GM23338 (cell line): Measurements from ENCODE around the gene ME3. TPM values are rescaled to one million over a fixed set of nuclear protein-coding genes. Genes with fewer than 3 reads are reported as not detected.

Source experiments
- ATAC-seq: fragments of 200-7000 bp; cut with Tn5 transposase; 3 replicates; pipeline ENCODE4 v1.9.1; 2020
- DNase-seq: peaks from one replicate; pipeline ENCODE4 v3.0.0-alpha.2; 2015; ENCODE audit warnings: low spot score
- H2AFZ ChIP-seq: fragments of 200-600 bp; sonication (generic); 2 replicates; pipeline ENCODE4 v1.8.0; 2016; ENCODE audit warnings: antibody characterized with exemption, mild to moderate bottlenecking, moderate library complexity
- H3F3A ChIP-seq: fragments of 200-600 bp; sonication (generic); replicated peaks from 2 replicates; pipeline ENCODE4 v1.8.0; 2017; ENCODE audit warnings: antibody characterized with exemption, mixed run types, low read depth
- H3K27ac ChIP-seq: fragments of 200-600 bp; sonication (generic); 2 replicates; pipeline ENCODE4 v1.6.1; 2016; ENCODE audit warnings: low read depth
- H3K27me3 ChIP-seq: fragments of 200-600 bp; sonication (generic); 2 replicates; pipeline ENCODE4 v1.8.0; 2016; ENCODE audit warnings: mild to moderate bottlenecking, mixed run types, moderate library complexity; ENCODE audit not compliant: insufficient read depth
- H3K36me3 ChIP-seq: fragments of 200-600 bp; sonication (generic); 2 replicates; pipeline ENCODE4 v1.8.0; 2016; ENCODE audit warnings: mild to moderate bottlenecking; ENCODE audit not compliant: insufficient read depth
- H3K4me1 ChIP-seq: fragments of 200-600 bp; sonication (generic); 2 replicates; pipeline ENCODE4 v1.8.0; 2016; ENCODE audit warnings: mild to moderate bottlenecking, moderate library complexity; ENCODE audit not compliant: insufficient read depth
- H3K4me2 ChIP-seq: fragments of 200-600 bp; sonication (generic); 2 replicates; pipeline ENCODE4 v1.7.1; 2017; ENCODE audit warnings: mixed run types
- H3K4me3 ChIP-seq: fragments of 200-600 bp; sonication (generic); 2 replicates; pipeline ENCODE4 v1.6.1; 2016; ENCODE audit warnings: mixed run types
- H3K79me2 ChIP-seq: fragments of 200-600 bp; sonication (generic); replicated peaks from 2 replicates; pipeline ENCODE4 v1.8.0; 2017; ENCODE audit warnings: mild to moderate bottlenecking; ENCODE audit not compliant: insufficient read depth
- H3K9me2 ChIP-seq: fragments of 200-600 bp; sonication (generic); 2 replicates; pipeline ENCODE4 v1.8.0; 2017; ENCODE audit not compliant: insufficient read depth
- H4K20me1 ChIP-seq: fragments of 200-600 bp; sonication (generic); replicated peaks from 2 replicates; pipeline ENCODE4 v1.8.0; 2017; ENCODE audit warnings: mild to moderate bottlenecking; ENCODE audit not compliant: insufficient read depth
- H3K27ac Mint-ChIP-seq: 2 replicates; pipeline ENCODE4 v1.8.0; 2020; ENCODE audit warnings: inconsistent platforms, mild to moderate bottlenecking, moderate library complexity, mixed read lengths
- H3K27me3 Mint-ChIP-seq: 3 replicates; pipeline ENCODE4 v1.8.0; 2022; ENCODE audit warnings: low read depth, mild to moderate bottlenecking, moderate library complexity, mixed read lengths, inconsistent platforms; ENCODE audit not compliant: insufficient read depth, poor library complexity
- H3K36me3 Mint-ChIP-seq: 3 replicates; pipeline ENCODE4 v1.8.0; 2021; ENCODE audit warnings: low read depth, mild to moderate bottlenecking, inconsistent platforms, moderate library complexity, mixed read lengths
- H3K4me1 Mint-ChIP-seq: 3 replicates; pipeline ENCODE4 v1.8.0; 2020; ENCODE audit warnings: mild to moderate bottlenecking, inconsistent platforms, mixed read lengths
- H3K4me3 Mint-ChIP-seq: 3 replicates; pipeline ENCODE4 v1.8.0; 2021; ENCODE audit warnings: moderate library complexity, mild to moderate bottlenecking, inconsistent platforms, mixed read lengths
- H3K9me3 Mint-ChIP-seq: 3 replicates; pipeline ENCODE4 v1.8.0; 2020; ENCODE audit warnings: moderate library complexity, mild to moderate bottlenecking, inconsistent platforms, mixed read lengths
- CTCF ChIP-seq, 2 experiments: fragments of 200-600 bp in 1 of 2; sonication (generic) in 1 of 2; conservative IDR thresholded peaks; 2 replicates each; pipeline versions ENCODE4 v1.5.1 to v1.6.1; 2016 to 2017; ENCODE audit warnings: antibody characterized with exemption in 2 of 2, low read depth in 2 of 2, mild to moderate bottlenecking in 2 of 2, moderate library complexity in 1 of 2
- EZH2 ChIP-seq: fragments of 200-600 bp; sonication (generic); IDR thresholded peaks from one replicate; pipeline ENCODE4 v1.8.0; 2017; ENCODE audit warnings: antibody characterized with exemption, mild to moderate bottlenecking, low read depth; ENCODE audit not compliant: unreplicated experiment
- EZH2phosphoT487 ChIP-seq: fragments of 200-600 bp; sonication (generic); IDR thresholded peaks from one replicate; pipeline ENCODE4 v1.8.1; 2018; ENCODE audit warnings: antibody characterized with exemption; ENCODE audit not compliant: unreplicated experiment
- JUNB ChIP-seq: IDR thresholded peaks from one replicate; pipeline ENCODE4 v1.6.1; 2016; ENCODE audit warnings: antibody characterized with exemption; ENCODE audit not compliant: unreplicated experiment
- NANOG ChIP-seq: IDR thresholded peaks from 2 replicates; pipeline ENCODE4 v1.6.1; 2016; ENCODE audit warnings: antibody characterized with exemption, borderline replicate concordance
- ZNF114 ChIP-seq: fragments of 250-450 bp; sonication (Bioruptor Pico); IDR thresholded peaks from 2 replicates; pipeline ENCODE4 v1.5.0; 2020; ENCODE audit warnings: mild to moderate bottlenecking, moderate library complexity
- polyA plus RNA-seq: library from polyadenylated mRNA; unstranded; fragments of >200 nt; fragmentation: Nextera tagmentation; extraction: Ambion mirVana; gene quantifications from 2 replicates; pipeline ENCODE4 v1.2.1, GENCODE V29; 2016
- total RNA-seq: library from RNA; depleted of rRNA; stranded (reverse); fragments of >200 nt; shearing (Covaris generic); gene quantifications from 2 replicates; pipeline ENCODE4 v1.2.3, GENCODE V29; 2014
- TF ChIP-seq, protein P1 (sequence below): IDR thresholded peaks from 2 replicates; pipeline ENCODE4 v1.6.1; 2016; ENCODE audit warnings: antibody characterized with exemption

ME3 gene
- total and polyA plus RNA-seq, 2 experiments from 2014 or later, result 1.3 to 4.0 TPM

DNA sequence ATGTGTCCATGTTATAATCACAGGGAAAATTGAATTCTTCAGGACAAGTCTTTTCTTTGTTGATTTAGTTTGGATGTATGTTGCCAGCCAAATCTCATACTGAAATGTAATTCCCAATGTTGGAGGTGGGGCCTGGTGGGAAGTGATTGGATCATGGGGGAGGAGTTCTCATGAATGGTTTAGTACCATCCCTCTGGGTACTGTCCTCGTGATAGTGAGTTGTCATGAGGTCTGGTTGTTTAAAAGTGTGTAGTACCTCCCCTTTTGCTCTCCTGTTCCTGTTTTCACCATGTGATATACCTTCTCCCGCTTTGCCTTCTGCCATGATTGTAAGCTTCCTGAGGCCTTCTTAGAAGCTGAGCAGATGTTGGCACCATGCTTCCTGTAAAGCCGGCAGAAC, 197.4 kb downstream of the ME3 start:
- Histone ChIP-seq H3K9me2 (peaks cover 8% of the 10 kb centered on the region), H3K27me3 (no peaks in the 10 kb centered on the region), H4K20me1 (no peaks in the 10 kb centered on the region), H3K4me3 (no peak overlapping the region), H3K27ac (no peak overlapping the region), H3F3A (no peaks in the 10 kb centered on the region), H3K36me3 (no peaks in the 10 kb centered on the region), H2AFZ (no peak overlapping the region), H3K79me2 (no peaks in the 10 kb centered on the region), H3K4me1 (0 out of 2 replicates have a peak, but pooled peaks cover 9% of the 10 kb centered on the region), H3K4me2 (no peak overlapping the region)
- H3K27ac Mint-ChIP-seq, result no peak overlapping the region
- H3K9me3 Mint-ChIP-seq, result no peaks in the 10 kb centered on the region
- DNase-seq, result no peak
- TF ChIP-seq CTCF (conservative IDR thresholded peaks at IDR 0.05; ENCODE audit: low read depth in 2 of 2), result no peak
- TF ChIP-seq JUNB, result no peak
- TF ChIP-seq NANOG, result no peak
- no peak for TF ChIP-seq EZH2phosphoT487
- H3K36me3 Mint-ChIP-seq, result no peaks in the 10 kb centered on the region
- no peak for ATAC-seq
- H3K27me3 Mint-ChIP-seq, result peaks cover 4% of the 10 kb centered on the region
- no peak overlapping the region for H3K4me3 Mint-ChIP-seq
- H3K4me1 Mint-ChIP-seq, result peaks cover 11% of the 10 kb centered on the region; the same call in 2 of the 3 replicates

DNA sequence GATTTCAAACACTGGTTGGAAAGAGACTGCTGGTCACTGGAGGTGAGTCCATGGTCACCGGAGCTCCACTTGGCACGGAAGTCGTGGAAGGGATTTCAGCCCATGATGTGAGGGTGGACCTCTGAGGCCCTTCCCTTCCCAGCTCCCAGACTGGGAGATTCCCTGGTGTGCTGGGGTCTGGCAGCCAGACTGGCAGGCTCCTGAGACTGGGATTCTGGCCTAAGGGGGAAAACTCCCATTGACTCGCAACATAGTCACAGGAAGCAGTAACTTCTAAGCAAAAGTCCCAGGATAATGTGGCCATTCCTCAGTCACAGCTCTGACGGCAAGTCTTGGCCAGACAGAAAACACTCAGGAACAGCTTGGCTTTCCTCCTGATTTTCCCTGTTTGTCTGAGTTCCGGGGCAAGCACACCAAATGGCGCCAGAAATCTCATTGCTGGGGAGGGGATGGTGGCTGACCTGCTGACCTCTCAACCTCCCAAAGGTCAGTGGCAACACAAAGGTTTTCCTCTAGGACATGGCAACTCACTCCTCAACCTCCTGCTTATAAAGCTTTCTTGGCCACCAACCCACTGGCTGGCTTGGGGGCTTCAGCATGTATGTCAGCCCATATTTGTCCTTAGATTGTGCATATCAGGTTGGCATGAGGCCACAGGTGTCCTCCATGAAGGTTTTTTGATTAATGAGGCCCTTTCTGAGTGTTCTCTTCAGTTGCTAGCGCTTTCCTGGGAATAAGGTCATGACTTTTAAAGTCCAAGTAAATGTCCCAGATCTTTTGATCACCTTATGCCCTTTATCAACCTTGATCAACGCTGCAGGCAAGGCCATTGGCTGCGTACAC, 198.2 kb downstream of the ME3 start:
- TF ChIP-seq ZNF114 (CRISPR knock-in tag), result no peak
- Histone ChIP-seq H3K27ac (no peak overlapping the region), H3K4me2 (no peak overlapping the region), H3K4me1 (0 out of 2 replicates have a peak, but pooled peaks cover 9% of the 10 kb centered on the region), H3F3A (no peaks in the 10 kb centered on the region), H2AFZ (no peak overlapping the region), H3K9me2 (peaks cover 8% of the 10 kb centered on the region), H3K79me2 (no peaks in the 10 kb centered on the region), H3K4me3 (no peak overlapping the region), H4K20me1 (no peaks in the 10 kb centered on the region), H3K36me3 (no peaks in the 10 kb centered on the region), H3K27me3 (no peaks in the 10 kb centered on the region)
- H3K27me3 Mint-ChIP-seq, result peaks cover 4% of the 10 kb centered on the region
- no peaks in the 10 kb centered on the region for H3K9me3 Mint-ChIP-seq
- DNase-seq, result no peak
- no peak overlapping the region for H3K27ac Mint-ChIP-seq
- no peaks in the 10 kb centered on the region for H3K36me3 Mint-ChIP-seq
- ATAC-seq, result no peak
- H3K4me3 Mint-ChIP-seq, result no peak overlapping the region
- peaks cover 11% of the 10 kb centered on the region; the same call in 2 of the 3 replicates for H3K4me1 Mint-ChIP-seq

DNA sequence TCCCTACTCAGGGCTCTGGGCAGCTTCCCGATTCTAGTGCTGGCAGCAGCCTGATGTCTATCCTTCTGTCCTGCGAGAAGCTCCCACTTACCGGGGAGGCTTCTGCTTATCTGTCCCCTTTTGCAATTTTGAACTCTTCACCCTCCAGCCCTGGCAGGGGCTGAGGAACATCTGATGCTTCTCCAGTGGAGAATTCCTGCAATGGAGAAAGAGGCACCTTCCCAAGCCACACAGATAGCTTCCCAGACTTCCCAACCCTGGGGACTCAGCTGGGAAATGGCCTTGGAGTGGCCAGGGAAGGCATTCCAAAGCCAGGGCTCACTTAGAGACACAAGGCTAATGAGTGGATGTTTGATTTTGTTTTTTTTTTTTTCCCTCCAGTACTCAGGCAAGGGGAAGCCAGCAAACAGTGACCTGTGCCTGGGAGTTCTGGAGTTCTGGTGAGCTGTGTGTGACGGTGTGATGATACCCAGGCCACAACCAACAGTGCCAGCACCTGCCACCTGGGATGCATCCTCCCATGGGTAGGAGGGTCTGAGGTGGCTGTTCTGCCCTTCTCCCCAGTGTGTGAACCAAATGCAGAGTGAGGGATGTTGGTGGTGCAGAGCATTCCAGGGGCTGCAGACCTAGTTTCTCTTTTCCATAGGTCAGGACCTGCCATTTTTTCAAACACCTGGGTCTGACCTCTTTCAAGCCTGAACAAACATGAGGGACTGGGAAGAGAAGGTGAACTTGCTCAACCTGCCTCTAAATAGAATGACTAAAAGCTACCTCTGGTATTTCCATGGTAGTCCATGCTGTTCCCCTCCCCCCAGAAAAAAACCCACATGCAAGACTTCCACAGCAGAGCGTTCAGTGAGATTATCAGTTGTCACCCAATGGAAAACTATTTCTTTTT, 202.7 kb downstream of the ME3 start:
- H4K20me1 ChIP-seq, result no peaks in the 10 kb centered on the region
- no peaks in the 10 kb centered on the region for H3K36me3 ChIP-seq
- no peaks in the 10 kb centered on the region for H3K4me1 Mint-ChIP-seq
- no peaks in the 10 kb centered on the region for H3K79me2 ChIP-seq
- ATAC-seq, result no peak
- no peak overlapping the region for H3K4me2 ChIP-seq
- no peaks in the 10 kb centered on the region for H3K4me1 ChIP-seq
- H3K36me3 Mint-ChIP-seq, result no peaks in the 10 kb centered on the region
- H3K9me2 ChIP-seq, result peaks cover 12% of the 10 kb centered on the region
- no peak overlapping the region for H3K27ac ChIP-seq
- DNase-seq, result no peak
- H3K4me3 ChIP-seq, result no peak overlapping the region
- H3K27ac Mint-ChIP-seq, result no peak overlapping the region
- peaks cover 8% of the 10 kb centered on the region for H3K27me3 Mint-ChIP-seq
- no peak overlapping the region for H2AFZ ChIP-seq
- H3F3A ChIP-seq, result no peaks in the 10 kb centered on the region
- H3K27me3 ChIP-seq, result no peaks in the 10 kb centered on the region
- H3K4me3 Mint-ChIP-seq, result no peak overlapping the region
- no peaks in the 10 kb centered on the region for H3K9me3 Mint-ChIP-seq
- TF ChIP-seq CTCF (conservative IDR thresholded peaks at IDR 0.05; ENCODE audit: low read depth in 2 of 2) (no peak), EZH2phosphoT487 (no peak), ZNF114 (CRISPR knock-in tag) (no peak), EZH2 (no peak)
- TF ChIP-seq, protein P1, sequence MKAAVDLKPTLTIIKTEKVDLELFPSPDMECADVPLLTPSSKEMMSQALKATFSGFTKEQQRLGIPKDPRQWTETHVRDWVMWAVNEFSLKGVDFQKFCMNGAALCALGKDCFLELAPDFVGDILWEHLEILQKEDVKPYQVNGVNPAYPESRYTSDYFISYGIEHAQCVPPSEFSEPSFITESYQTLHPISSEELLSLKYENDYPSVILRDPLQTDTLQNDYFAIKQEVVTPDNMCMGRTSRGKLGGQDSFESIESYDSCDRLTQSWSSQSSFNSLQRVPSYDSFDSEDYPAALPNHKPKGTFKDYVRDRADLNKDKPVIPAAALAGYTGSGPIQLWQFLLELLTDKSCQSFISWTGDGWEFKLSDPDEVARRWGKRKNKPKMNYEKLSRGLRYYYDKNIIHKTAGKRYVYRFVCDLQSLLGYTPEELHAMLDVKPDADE, result no peak
